Measurements from ENCODE around the gene PPP1R2. TPM values are rescaled to one million over a fixed set of nuclear protein-coding genes. Genes with fewer than 3 reads are reported as not detected.

PPP1R2 gene
- total and polyA plus RNA-seq, 2 donors from 2014 or later, result 34.0 to 49.0 TPM

GRCh38 chr3:195570344-195570743 lies 27.2 kb upstream of the PPP1R2 start:
- FAIRE-seq (no peak), DNase-seq (no peak)
- no peaks in the 10 kb centered on the region for H3K36me3 ChIP-seq (ENCODE audit: control insufficient read depth in 2 of 3, insufficient read depth in 3 of 3, low read length in 3 of 3)
- intact Hi-C loops (cut with DNase I), result no loop called here
- H3K4me3 ChIP-seq (ENCODE audit: low read length in 3 of 3), result no peak overlapping the region
- no peak for TF ChIP-seq CTCF (IDR thresholded peaks at IDR 0.05; ENCODE audit: borderline replicate concordance, extremely low read depth, insufficient read depth)
- H3K9me3 ChIP-seq (ENCODE audit: control insufficient read depth in 2 of 3, insufficient read depth in 1 of 3, low read length in 3 of 3), result no peaks in the 10 kb centered on the region
- H3K27ac ChIP-seq (ENCODE audit: low read depth in 2 of 2, low read length in 2 of 2), result no peak overlapping the region
- no peaks in the 10 kb centered on the region for H3K27me3 ChIP-seq (ENCODE audit: control insufficient read depth, insufficient read depth, low read length)
- no peak overlapping the region for H3K9ac ChIP-seq (ENCODE audit: low read length in 3 of 3)
- peaks cover 0 to 2% (median 0%) of the 10 kb centered on the region in 3 donors for H3K4me1 ChIP-seq (ENCODE audit: control insufficient read depth in 2 of 3, insufficient read depth in 2 of 3, low read depth in 1 of 3, low read length in 3 of 3)

GRCh38 chr3:195568630-195569029 lies 25.5 kb upstream of the PPP1R2 start:
- intact Hi-C loops (cut with DNase I), result no loop called here
- no peak overlapping the region for H3K9ac ChIP-seq (ENCODE audit: low read length in 3 of 3)
- H3K4me1 ChIP-seq (ENCODE audit: control insufficient read depth in 2 of 3, insufficient read depth in 2 of 3, low read depth in 1 of 3, low read length in 3 of 3), result peaks cover 0 to 2% (median 0%) of the 10 kb centered on the region in 3 donors
- no peaks in the 10 kb centered on the region for H3K36me3 ChIP-seq (ENCODE audit: control insufficient read depth in 2 of 3, insufficient read depth in 3 of 3, low read length in 3 of 3)
- TF ChIP-seq CTCF (IDR thresholded peaks at IDR 0.05; ENCODE audit: borderline replicate concordance, extremely low read depth, insufficient read depth), result no peak
- FAIRE-seq, result no peak
- no peaks in the 10 kb centered on the region for H3K27me3 ChIP-seq (ENCODE audit: control insufficient read depth, insufficient read depth, low read length)
- H3K4me3 ChIP-seq (ENCODE audit: low read length in 3 of 3), result no peak overlapping the region
- H3K27ac ChIP-seq (ENCODE audit: low read depth in 2 of 2, low read length in 2 of 2), result no peak overlapping the region
- no peaks in the 10 kb centered on the region for H3K9me3 ChIP-seq (ENCODE audit: control insufficient read depth in 2 of 3, insufficient read depth in 1 of 3, low read length in 3 of 3)
- DNase-seq, result no peak

DNA sequence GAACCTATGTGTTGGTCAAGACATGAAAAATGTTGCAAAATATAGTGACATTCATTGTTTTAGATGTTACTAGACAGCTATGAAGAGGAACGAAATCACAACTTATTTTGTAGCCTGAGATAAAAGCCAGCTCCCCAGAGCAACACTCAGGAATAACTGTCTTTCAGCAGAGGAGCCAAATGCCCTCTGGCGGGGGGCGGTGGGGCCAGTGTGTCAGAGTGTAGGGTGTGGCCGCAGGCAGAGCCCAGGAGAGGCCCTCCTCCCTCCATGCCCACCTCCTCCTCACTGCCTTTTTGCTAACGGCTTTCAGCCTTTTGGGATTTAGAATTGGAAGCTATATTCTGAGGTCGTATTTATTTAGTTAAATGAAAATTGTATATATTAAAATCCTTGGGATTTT lies 23.7 kb upstream of the PPP1R2 start:
- TF ChIP-seq CTCF (IDR thresholded peaks at IDR 0.05; ENCODE audit: borderline replicate concordance, extremely low read depth, insufficient read depth), result no peak
- intact Hi-C loops (cut with DNase I), result no loop called here
- FAIRE-seq, result no peak

DNA sequence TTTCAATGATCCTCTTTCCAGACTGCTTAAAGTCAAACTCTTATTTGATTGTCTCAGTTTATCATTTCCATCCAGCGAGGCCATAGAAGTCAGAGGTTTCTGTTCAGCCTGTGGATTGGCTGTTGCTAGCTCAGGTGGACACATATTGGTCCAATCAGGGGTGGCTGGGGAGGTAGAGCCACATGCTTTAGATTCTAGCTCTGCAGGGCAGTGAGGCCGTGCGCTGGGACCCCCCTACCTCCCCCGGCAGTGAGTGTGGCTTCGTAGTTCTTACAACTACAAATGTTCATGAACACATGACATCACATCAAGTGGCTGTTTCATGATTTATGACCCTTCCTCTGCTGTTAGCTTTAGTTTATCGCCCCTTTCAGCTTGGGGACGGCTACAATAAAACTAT lies 22.6 kb upstream of the PPP1R2 start:
- no peak for FAIRE-seq
- TF ChIP-seq CTCF (IDR thresholded peaks at IDR 0.05; ENCODE audit: borderline replicate concordance, extremely low read depth, insufficient read depth), result no peak
- Histone ChIP-seq H3K27ac (ENCODE audit: low read depth in 2 of 2, low read length in 2 of 2) (no peak overlapping the region), H3K4me3 (ENCODE audit: low read length in 3 of 3) (no peak overlapping the region), H3K9me3 (ENCODE audit: control insufficient read depth in 2 of 3, insufficient read depth in 1 of 3, low read length in 3 of 3) (no peaks in the 10 kb centered on the region), H3K9ac (ENCODE audit: low read length in 3 of 3) (no peak overlapping the region), H3K27me3 (ENCODE audit: control insufficient read depth, insufficient read depth, low read length) (no peaks in the 10 kb centered on the region), H3K36me3 (ENCODE audit: control insufficient read depth in 2 of 3, insufficient read depth in 3 of 3, low read length in 3 of 3) (no peaks in the 10 kb centered on the region), H3K4me1 (ENCODE audit: control insufficient read depth in 2 of 3, insufficient read depth in 2 of 3, low read depth in 1 of 3, low read length in 3 of 3) (peaks cover 0 to 2% (median 0%) of the 10 kb centered on the region in 3 donors)
- intact Hi-C loops (cut with DNase I), result no loop called here
- DNase-seq, result peak in 2 of 5 donors; percentile 36 to 47

More for the DNA sequence above, 23.7 kb upstream of the PPP1R2 start:
- Histone ChIP-seq H3K4me1 (ENCODE audit: control insufficient read depth in 2 of 3, insufficient read depth in 2 of 3, low read depth in 1 of 3, low read length in 3 of 3) (peaks cover 0 to 2% (median 0%) of the 10 kb centered on the region in 3 donors), H3K36me3 (ENCODE audit: control insufficient read depth in 2 of 3, insufficient read depth in 3 of 3, low read length in 3 of 3) (no peaks in the 10 kb centered on the region), H3K9ac (ENCODE audit: low read length in 3 of 3) (no peak overlapping the region), H3K4me3 (ENCODE audit: low read length in 3 of 3) (no peak overlapping the region), H3K9me3 (ENCODE audit: control insufficient read depth in 2 of 3, insufficient read depth in 1 of 3, low read length in 3 of 3) (no peaks in the 10 kb centered on the region), H3K27me3 (ENCODE audit: control insufficient read depth, insufficient read depth, low read length) (no peaks in the 10 kb centered on the region), H3K27ac (ENCODE audit: low read depth in 2 of 2, low read length in 2 of 2) (no peak overlapping the region)
- no peak for DNase-seq
